PC-9 (cell line): Measurements from ENCODE around the gene FAAH.

Source experiments
- CTCF ChIP-seq: fragments of 200-600 bp; sonication (generic); conservative IDR thresholded peaks from 2 replicates; pipeline ENCODE4 v1.6.1; 2017; ENCODE audit warnings: mixed run types, antibody characterized with exemption, mild to moderate bottlenecking, moderate library complexity
- EZH2 ChIP-seq: fragments of 200-600 bp; sonication (generic); IDR thresholded peaks from 2 replicates; pipeline ENCODE4 v1.8.0; 2017; ENCODE audit warnings: antibody characterized with exemption, low read depth

GRCh38 chr1:46440478-46440877, 46.4 kb downstream of the FAAH start:
- TF ChIP-seq CTCF (no peak), EZH2 (no peak)
